ENCODE results near the gene RCAN1.

The RCAN1 gene

DNA sequence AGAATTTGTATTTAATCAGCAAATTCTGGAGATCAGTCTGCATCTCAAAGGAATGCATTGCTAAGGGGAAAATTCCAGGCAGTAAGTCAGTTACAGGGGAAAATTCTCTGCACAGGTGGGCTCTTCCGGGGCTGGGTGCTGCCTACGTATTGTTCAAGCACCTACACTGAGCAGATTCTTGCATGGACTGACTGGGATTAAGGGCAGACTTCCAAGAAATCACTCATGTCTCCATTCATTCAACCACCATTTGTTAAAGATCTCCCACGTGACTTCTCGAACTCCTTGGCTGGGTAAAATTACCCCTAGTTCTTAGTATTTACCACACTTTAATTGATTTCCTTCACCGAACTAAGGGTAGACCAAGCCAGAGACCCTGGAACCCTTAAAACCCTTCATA is 74.7 kb downstream of the RCAN1 start:
- no peak for DNase-seq

- DNase-seq = no peak
Observed at GRCh38 chr21:34537838-34538237, 77.1 kb downstream of the RCAN1 start.

DNA sequence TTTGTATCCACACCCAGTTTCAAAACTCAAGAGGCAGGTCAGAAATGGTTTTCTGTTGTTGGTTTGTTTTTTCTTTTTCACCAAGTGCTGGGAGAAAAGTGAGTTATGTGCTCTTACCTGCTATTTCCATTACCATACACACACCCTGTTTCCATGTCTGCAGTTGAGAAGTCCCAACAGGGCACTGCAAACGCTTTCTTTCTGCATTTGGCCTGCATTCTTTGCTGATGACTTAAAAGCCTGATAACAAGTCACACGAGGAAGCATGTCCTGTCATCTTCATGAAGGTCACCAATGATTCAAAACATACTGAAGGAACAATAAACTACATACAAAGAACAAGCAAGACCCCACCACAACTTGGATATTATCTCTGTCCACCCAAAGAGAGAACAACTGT is 78.1 kb downstream of the RCAN1 start:
- DNase-seq = no peak

DNA sequence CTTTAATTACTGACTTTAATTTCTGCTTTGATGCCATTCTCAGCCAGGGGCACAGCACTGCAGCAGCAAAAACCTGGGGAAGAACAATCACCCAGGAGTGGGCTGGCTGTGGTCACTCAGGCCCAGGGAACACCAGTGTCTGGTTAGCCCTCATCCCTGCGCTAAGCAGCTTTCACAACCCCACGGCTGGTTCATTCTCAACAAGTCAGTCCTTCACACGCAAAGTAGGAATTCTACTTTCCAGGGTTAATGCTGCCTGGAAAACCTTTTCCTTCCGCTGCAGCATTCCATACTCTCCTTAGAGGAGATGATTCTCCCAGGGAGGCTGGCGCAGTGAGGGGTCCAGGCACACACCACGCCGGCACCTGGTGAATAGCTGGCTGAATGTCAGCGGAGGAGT is 78.6 kb downstream of the RCAN1 start:
- no peak for DNase-seq

GRCh38 chr21:34535886-34536285 is 79.0 kb downstream of the RCAN1 start:
- DNase-seq = no peak

GRCh38 chr21:34534522-34534921 is 80.4 kb downstream of the RCAN1 start:
- DNase-seq = no peak

DNA sequence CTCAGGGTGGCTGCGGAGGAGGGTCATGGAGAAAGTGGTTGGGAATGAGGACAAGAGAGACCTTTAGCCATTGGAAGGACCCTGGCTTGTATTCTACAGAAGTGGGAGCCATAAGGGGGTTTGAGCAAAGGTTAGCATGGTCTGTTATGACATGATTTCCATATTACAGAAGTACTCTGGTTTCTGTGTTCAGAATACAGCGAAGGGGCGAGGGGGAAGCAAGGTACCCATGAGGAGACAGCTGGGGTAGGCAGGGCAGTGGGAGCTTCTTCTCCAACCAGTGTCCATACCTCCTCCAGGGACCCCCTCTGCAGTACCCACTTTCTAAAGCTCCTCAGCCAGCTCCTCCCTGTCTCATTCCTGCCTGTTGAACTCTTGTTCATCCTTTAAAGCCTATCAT is 81.0 kb downstream of the RCAN1 start:
- DNase-seq = no peak

- no peak for DNase-seq
Observed at GRCh38 chr21:34531399-34531798, 83.5 kb downstream of the RCAN1 start.

DNA sequence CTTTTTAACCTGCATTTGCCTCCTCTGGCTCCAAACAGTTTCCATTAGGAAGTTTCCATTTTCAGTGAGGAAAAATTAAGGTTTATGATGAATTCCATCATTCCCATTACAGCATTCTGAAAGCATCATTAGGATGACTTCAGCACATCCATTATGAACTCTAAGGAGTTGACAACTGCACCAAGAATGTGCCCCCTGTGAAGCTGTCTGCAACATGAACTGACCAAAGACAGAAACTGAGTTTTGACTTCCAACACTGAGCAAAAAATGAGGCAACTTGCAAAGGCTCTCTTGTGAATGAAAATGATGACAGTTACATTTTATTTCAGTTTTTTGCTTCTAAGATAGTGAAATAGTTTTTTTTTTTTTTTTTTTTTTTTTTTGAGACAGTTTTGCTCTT is 84.7 kb downstream of the RCAN1 start:
- no peak for DNase-seq

DNA sequence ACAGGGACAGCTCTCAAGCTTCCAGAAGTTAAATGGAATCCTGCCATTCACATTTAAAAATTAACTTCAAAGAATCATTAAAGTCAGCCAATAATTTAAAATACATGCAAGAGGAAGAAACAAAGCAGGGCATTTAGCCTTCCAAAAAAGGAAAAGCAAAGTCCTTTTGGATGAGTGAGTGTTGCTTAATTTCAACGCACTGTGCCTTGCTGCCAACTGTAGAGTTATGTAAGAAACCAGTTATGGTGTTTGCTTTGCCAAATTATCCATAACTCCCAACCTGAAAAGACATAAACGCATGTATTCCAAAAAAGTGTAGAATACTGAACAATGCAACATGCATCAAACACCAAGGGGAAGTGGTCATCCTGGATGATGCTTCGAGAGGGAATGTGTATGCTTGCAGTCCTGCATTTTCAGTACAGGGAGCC is 86.8 kb downstream of the RCAN1 start:
- DNase-seq = no peak

- DNase-seq = peak; percentile 64
Observed at GRCh38 chr21:34526618-34527290, 88.2 kb downstream of the RCAN1 start.

GRCh38 chr21:34526241-34526617 is 88.7 kb downstream of the RCAN1 start:
- DNase-seq = no peak

DNA sequence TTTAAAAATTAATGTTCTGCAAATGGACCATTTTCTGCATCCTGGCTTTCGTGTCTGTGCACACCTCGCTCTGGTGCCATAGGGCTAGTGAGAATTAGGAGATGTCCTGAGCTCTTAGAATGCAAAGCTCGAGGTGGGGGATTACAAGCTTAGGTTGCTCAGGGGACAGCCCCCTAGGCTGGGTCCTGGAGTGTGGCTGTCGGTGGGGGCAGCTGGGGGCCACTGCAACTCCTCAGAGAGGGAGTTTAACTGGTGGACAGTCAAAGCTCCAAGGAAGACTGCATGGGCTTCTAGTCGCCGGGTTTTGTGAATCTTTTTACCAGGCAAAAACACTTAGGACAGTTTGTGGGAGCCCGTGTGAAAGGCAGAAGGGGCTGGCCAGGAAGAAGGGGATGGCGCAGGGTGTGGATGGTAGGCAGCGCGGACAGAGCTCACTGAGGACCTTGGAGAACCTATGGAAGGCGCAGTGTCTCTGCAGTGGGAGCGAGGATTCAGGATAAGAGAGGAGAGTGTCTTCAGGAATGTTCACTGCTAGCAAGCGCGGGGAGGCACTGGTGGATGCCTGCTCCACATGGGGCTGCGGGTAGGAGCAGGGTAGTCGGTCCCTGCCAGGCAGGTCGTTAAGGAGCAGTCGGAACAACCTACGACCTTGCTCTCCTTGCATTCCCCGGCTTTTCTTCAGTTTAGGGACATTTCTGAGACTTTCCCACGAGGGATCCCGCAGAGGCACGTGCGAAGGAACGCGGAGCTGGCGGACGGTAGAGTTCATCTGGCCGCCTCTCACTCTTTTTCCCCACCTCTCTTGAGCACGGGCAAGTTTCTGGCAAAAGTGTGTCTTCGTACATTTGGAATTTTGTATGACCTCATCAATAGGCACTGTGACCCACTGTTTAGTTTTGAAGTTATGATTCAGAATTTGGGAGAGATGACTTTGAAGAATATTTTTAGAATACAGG is 90.0 kb downstream of the RCAN1 start:
- DNase-seq = peak; percentile 52

DNA sequence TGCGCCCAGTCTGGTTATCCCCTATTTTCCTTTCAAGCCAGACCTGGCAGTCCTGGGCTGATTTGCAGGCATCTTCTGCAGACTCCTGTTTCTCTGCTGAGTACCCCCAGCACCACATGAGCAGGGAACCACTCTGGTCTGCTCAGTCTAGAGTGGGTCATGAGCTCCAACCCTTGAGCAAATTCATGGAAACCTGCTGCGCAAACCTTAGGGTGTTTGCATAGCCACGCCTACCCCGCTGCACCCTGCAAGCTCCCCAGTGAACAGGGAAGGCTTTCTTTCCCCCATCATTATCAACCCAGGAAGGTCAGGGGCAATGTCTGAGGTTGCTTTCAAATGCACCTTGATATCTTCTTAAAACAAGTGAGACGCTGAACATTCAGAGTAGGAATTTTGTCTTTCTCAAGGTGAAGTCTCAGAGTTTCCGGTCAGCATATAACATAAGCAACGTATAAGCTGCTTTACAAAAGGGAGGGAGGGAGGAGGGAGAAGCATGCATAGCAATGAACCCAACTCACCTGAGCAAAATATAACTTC is 91.8 kb downstream of the RCAN1 start:
- DNase-seq = no peak

GRCh38 chr21:34522284-34522683 is 92.6 kb downstream of the RCAN1 start:
- no peak for DNase-seq

GRCh38 chr21:34521561-34521960 is 93.4 kb downstream of the RCAN1 start:
- DNase-seq = no peak

- DNase-seq = no peak
Observed at GRCh38 chr21:34520764-34521508, 94.0 kb downstream of the RCAN1 start.

DNA sequence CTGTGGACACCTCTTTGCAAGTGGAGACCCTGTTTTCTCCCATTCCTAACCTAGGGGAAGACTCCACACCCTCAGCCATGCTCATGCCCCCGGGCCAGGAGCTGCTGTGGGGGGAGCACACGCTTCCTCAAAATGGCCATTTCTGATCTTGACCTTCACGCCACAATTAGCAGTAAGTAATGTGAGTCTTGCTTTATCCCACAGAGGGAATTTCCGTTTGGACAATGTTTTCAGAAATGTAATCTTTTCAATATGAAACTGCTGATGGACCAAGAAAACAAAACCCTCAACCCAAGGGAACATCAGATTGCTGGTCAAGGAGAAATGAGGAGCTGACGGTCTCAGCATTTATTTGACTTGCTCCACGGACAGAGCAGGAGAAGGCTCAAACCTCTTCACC is 94.6 kb downstream of the RCAN1 start:
- DNase-seq = no peak

GRCh38 chr21:34519694-34520093 is 95.2 kb downstream of the RCAN1 start:
- DNase-seq = no peak

- no peak for DNase-seq
Observed at GRCh38 chr21:34519016-34519415, 95.9 kb downstream of the RCAN1 start.

- DNase-seq = no peak
Observed at GRCh38 chr21:34518301-34518700, 96.6 kb downstream of the RCAN1 start.

DNA sequence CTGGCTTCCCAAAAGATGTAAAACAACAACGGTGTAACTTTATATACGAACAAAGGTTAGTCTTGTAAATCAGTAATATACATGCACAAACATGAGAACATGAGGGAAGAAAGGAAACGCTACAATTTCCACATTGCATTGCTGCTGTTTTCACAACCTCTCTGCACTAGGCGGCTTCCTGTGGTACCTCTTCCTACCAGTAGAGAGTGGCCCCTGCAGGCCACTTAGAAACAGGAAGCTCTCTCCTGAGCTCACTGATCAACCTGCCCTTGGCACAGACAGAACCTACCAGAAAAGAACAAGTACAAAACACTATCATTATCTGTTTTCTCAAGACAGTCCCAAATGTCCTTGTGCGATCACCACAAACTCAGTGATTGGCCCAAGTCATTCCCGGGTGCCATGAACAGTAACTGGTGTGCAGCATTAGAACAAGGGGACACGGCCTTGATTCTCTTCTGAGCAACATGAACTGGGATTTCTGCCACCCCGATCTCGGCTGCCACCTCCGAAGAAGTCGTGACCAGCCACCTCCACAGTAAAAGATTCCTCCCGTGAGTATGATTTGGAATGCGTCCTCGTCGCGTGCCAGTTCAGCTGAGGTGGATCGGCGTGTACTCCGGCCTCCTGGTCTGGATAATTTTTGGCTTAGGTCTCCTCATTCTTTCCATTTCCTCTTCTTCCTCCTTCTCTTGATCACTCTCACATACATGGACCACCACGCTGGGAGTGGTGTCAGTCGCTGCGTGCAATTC is 97.2 kb downstream of the RCAN1 start:
- DNase-seq = no peak

Data from right kidney (tissue), 1 donor.